NCI-H2196 treated with DMSO at 0.1 percent for 48 hours (cell line): ENCODE measurements around the gene STAG2.
"Not testable (repeated sequence)": the region's sequence is repeated elsewhere in the genome, so short reads cannot be mapped to it uniquely, and the experiment has no call there.

ENCODE experiments used
- DNase-seq: peaks from one replicate; lab custom pipeline; 2025; ENCODE audit not compliant: unreplicated experiment; lab: John Stamatoyannopoulos, UW

STAG2 gene

DNA sequence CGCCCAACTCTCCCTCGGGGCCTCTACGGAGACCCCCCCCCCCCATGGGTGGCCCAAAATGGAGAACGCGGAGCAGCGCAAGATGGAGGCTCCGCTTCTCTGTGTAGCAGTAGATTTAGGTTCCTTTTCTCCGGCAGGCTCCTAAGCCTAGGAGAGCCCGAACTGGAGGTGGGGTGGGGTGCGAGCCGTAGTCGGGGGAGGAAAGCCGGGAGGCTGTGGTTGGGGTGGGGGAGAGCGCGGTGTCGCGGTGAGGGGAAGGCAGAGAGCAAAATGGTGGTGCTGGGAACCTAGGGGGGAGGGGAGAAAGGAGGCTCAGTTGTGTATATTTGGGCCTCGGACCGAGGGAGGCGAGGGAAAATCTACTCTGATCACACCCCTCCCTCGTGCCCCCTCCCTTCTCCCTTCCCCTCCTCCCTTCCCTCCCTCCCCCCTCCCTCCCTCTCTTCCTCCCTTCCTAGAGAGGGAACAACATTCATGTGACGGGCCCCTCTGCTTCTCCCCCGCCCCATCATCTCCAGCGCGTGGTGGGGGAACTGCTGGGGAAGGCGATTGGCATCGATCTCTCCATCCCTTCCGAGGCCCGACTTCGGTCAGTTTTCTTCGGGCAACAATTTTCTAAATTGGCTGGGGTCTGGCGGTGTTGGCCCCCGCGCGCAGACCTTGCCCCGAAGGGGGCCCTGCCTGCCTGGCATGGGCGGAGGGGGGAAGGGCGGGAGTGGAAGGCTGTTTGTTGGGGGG, at the start of gene STAG2:
TSS of gene STAG2 (plus strand) at position 439 of the 738 bp plus-strand sequence. CDS start 60,922 bp downstream, outside the sequence.
- peak; percentile 54 for DNase-seq

DNA sequence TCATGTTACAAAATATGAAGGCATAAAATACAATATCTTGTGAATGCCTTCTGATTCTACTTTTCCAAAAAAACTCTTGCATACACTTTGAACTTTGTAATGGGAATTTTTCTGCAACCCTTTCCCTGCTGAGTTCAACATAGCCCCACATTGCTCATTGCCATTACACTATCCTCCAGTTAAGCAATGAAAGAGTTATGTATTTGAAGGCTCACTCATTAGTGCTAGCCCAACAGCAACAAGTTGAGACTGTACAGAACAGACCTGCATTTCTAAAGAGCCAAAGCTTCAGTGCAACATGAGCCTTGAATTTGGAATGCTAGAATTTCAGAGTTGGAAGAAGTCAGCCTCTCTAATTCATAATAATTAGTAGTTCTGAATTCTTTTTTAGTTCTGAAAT, 44.4 kb upstream of the STAG2 start:
- no peak for DNase-seq

DNA sequence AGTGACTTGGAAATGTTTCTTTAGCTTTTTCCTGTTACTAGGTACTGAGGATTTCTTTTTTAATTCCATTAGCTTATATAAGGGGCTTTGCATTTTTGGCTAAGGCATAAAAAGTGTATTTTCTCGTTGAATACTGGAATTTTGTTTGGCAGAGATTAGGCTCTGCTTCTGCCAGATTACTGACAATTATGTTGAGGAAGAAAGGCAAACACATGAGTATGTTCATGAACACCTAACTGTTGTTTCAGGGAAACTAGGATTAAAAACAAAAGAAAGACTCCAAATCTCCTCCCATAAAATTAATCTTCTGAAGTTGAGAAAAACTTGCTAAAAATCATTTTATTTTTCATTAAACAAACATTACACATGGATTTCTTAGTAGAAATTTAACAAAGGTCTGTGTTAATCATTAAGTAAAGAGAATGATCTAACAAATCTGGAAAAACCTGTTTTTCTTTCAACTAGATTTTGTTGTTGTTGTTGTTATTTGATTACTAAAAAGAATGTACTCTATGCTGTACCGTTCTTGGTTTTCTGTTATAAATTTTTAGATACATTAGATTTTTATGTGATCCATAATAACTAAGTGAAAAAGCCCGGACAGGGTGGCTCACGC, 43.3 kb upstream of the STAG2 start:
- DNase-seq = no peak

DNA sequence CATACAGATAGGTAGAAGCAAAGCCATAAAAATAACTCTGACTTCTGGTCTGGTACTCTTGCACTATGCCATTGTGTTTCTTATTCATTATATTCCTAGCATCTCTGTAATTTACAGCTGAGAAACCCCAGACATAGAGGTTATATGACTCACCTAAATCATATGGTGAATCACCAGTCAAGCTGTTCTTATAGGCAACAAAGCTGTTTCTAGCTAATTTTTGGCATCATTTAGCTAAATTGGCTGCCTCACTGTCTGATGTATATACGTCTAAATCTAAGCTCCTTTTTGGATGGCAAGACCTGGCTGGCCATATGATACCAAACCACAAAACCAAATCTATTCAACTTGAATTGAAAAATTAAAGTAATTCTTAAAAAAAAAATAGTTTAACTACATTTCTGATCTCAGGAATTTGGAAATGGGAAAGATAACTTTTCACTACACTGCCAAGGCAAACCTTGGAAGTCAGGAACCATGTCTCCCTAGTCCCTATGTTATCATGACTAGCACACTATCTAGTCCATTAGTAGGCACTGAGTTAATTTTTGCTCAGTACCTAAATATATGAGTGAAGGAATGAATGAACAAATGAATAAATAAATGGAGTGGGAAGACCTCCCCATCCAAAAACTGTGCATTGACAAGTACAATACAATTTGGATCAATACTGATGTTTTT, 41.3 kb upstream of the STAG2 start:
- DNase-seq = no peak

DNA sequence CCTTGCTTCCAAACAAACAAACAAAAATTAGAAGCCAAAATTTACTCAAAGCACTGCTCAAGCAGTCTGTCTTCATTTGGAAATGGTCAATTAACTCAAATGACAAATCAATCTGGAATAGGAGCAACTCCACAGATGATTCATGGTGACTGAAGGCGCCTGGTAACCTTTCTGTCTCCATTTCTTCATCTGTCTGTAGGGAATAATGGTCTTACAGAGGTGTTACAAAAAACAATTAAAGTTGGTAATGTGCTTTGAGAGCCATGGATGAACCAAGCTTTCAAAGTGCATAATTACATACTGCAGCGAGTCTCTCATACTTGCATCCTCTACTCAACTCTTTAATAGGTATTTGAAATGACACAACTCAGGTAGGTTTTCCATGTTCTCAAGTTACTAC, 38.3 kb upstream of the STAG2 start:
- no peak for DNase-seq

DNA sequence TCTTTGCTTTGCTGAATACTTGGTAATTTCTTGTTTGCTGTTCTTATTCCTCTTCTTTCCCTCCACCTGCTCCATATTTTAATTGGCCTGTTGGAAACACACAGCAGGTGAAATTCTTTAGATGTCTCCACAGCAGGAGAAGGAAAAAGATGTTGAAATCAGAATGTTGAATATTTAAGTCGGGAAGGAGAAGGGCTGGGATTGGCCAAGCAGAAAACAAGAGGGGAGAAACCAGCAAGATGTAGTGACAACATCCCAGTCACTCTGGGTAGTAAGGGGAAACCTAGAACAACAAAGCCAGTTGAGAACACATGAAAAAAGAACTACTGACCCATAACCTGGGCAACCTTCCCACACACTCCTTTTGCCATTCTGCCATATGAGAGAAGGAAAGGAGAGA, 37.3 kb upstream of the STAG2 start:
- no peak for DNase-seq

DNA sequence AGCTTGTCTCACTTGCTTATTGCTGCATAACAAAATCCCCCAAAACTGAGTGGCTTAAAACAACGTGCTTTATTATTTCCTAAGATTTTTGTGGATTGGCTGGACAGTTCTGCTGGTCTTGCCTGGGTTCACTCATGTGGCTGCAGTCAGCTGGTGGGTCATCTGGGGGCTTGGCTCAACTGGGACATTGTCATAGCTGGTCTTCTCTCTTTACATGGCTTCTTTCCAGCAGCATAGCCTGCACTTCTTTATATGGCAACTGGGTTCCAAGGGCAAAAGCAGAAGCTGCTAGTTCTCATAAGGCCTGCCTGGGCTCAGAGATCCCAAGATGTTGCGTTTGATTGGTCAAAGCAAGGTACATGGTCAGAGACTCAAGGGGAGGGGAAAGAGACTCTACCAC, 33.7 kb upstream of the STAG2 start:
- DNase-seq = no peak

DNA sequence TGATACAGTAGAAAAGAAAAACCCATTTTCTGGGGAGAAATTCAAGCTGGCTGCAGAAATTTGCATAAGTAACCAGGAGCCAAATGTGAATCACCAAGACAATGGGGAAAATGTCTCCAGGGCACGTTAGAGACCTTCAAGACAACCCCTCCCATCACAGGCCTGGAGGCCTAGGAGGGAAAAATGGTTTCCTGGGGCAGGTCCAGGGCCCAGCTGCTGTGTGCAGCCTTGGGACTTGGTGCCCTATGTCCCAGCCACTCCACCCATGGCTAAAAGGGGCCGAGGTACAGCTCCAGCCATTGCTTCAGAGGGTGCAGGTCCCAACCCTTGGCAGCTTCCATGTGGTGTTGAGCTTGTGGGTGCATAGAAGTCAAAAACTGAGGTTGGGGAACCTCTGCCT, 29.5 kb upstream of the STAG2 start:
- DNase-seq = not testable (repeated sequence)

DNA sequence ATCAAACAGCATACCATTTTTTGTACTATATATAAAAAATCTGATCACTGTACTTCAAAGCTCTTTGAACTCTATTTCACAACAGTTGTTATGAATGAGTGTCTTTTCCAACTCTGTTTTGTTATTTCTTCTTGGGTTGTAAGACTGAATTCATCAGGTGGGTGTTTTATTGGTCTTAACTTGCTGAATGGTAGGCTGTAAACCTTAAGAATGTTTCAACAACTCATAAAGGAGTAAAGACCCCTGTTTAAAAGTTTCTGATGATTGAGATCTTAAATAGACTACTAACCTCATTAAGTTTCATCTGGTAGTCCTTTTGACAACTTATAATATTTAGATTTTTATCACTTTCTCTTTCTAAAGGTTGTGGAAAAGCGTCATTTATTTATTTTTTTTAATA, 18.4 kb upstream of the STAG2 start:
- DNase-seq = no peak

DNA sequence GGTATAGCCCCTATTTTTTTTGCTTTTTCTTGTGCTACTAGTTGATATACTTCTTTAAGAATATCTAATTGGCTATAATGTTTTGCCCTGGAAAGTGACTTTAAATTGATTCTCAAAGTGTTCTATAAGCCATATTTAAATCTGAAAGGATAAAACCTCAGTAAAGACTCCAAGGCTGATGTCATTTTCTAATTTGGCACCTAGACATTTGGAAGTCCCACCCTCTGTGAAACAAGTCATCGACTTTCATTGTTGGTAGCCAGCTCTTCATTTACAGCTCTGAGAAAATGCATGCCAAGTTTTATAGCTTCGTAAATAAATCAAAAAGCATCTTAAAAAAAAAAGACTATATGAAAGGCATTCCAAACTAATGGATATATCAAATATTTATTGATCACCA, 18.0 kb upstream of the STAG2 start:
- DNase-seq = no peak

DNA sequence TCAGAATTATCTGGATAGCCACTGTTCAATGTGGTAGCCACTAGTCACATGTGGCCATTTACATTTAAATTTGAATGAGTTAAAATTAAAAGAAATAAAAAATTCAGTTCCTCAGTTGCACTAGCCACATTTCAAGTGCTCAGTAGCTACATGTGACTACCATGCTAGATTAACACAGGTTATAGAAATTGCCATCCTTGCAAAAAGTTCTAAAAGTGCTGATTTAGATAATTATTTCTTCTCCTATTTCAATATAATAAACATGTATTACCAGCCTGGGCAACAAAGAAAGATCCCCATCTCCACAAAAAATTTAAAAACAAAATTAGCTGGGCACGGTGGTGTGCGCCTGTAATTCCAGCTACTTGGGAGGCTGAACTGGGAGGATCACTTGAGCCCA, 11.7 kb upstream of the STAG2 start:
- DNase-seq = no peak

DNA sequence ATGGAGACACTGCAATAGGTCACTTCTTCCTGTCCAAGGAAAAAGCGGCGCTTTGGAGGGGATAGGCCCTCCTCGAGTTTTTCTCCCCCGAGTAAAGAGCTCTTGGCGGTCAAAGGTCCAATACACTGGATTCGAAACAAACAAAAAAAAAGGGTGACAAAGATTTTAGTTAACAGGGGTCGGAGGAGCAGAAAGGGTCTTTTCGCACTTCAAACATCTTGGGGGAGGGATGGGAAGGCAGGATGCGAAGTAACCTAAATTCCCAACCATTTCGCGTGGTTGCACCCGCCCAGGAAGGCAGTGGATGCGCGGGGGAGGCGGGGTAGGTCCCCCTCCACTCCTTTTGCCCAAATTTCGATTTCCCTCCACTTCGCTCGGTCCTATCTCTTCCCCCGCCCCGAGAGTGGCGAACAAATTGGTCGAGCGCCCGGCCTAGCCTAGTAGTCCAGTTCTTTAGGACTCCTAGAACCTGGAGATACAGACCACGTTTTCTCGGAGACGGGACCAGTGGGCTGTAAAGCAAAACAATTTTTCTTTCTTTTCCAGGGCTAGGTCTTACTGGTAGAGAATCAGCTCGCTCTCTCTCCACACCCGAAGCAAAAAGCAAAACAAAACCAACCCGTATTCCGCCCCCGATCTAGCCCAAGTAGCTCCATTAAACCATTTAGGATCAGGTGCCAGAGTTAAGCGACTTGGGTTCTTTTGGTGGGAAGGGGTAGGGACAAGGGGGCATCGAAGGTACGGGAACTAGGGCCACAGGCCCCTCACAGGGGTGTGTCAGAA, 2.0 kb upstream of the STAG2 start:
- peak; percentile 16 for DNase-seq

DNA sequence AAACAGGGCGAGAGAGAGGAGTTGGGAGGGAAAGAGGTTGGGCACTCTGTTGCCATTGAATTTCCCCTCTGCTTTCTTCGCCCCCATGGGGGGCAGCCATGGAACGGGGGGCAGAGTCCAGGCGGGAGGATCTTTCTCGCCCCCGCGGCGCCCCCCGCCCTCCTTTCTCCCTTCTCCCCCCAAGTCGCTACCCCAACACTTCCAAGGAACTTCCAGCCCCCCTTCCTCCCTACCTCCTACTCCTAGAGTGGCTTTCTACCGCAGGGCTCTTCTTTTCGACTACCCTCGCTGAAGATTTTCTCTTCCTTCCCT, 594 bp upstream of the STAG2 start:
- DNase-seq = no peak

DNA sequence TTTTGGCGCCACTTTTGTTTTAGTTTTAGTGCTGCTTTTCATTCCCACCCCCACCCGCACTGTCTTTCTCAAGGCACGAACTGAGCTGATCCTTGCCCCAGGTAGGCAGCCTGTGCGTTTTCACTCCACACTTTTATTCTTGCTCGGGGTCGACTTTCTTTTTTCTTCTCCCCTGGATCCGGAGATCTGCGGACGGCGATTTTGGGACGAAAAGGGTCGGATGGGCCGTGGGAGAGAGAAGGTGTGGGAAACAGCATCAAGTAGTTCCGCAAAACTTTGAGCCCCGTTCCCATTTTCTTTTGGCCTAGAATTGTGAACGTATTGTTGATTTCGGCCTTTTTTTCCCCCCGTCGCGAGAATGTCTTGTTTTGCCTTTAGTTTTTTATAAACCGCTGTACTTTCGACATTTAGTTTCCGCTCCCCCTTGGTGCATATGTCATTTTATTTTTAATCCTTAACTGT, 531 bp downstream of the STAG2 start:
- no peak for DNase-seq

DNA sequence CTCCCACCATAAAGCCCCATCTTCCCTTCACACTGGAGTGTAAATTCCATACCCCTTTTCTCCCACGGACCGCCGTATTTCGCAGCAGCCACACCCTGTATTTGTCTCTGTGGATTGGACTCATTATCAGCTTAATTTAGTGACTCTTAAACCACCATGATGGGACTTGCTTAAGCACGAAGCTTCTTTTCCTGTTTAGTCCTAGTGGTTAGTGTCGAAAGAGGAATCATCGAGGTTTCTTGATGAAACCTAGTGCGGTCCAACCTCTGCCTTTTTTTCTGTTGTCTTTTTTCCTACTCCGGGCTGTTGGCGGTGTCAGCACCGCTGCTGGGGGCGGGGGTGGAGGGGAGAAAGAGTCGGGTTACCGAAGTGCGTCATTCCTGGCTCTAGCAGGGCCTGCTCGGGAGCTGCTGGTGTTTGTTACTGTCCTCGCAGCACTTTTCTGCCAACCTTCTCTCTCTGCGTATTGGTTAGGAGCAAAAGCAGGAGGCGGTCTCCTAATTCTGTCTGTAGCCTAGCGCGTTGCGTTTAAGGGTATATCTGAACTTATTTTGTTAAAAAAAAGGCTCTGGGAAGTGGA, 1.4 kb downstream of the STAG2 start:
- peak; percentile 79 for DNase-seq

DNA sequence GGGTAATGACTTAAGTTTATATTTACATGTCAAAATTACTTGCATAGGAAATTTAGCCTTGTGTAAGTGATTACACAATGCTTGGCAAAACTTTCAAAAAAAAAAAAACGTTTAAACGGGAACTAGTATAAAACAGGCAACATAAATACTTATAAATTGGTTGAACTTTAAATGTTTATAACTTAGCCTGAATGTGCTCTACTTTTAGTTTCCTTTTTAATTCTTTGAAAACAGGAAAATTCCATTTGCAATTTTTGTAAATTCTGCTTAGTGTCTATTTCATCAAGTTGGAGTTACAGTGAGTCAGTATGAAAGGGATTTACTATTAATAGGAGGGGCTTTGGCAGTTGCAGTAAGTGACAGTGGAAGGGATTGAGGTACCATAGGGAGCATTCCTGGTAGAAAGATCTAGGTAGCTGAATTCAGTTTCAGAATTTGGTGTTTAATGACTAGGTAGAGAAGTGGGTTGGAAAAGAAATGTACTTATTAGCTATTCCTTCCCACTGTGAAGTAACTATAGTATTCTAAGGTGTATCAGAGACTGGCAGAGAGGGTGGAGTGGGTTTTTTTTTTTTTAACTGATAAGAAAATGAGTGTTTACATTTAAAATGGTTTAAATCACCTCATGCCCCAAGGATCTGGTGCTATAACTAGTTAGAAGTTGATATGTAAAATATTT, 2.8 kb downstream of the STAG2 start:
- DNase-seq = no peak

DNA sequence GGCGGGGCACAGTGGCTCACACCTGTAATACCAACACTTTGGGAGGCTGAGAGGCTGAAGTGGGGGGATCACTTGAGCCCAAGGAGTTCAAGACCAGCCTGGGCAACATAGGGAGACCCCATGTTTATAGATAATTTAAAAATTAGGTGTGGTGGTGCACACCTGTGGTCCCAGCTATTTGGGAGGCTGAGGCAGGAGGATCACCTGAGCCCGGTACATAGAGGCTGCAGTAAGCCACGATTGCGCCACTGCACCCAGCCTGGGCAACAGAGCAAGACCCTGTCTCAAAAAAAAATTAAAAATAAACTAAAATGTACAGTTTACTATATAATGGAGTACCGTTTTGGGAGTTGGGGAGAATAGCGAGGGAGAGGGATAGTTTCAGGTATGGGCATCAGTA, 4.2 kb downstream of the STAG2 start:
- no peak for DNase-seq

DNA sequence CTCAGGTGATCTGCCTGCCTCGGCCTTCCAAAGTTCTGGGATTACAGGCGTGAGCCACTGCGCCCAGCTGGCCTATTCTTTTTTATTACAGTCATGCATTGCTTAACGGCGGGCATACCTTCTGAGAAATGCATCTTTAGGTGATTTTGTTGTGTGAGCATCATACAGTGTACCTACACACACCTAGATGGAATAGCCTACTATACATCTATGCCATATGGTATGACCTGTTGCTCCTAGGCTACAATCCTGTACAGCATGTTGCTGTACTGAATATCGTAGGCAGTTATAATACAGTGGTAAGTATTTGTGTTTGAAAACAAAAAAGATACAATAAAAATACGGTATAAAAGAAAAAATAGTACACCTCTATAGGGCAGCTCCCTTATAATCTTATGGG, 6.0 kb downstream of the STAG2 start:
- DNase-seq = no peak

DNA sequence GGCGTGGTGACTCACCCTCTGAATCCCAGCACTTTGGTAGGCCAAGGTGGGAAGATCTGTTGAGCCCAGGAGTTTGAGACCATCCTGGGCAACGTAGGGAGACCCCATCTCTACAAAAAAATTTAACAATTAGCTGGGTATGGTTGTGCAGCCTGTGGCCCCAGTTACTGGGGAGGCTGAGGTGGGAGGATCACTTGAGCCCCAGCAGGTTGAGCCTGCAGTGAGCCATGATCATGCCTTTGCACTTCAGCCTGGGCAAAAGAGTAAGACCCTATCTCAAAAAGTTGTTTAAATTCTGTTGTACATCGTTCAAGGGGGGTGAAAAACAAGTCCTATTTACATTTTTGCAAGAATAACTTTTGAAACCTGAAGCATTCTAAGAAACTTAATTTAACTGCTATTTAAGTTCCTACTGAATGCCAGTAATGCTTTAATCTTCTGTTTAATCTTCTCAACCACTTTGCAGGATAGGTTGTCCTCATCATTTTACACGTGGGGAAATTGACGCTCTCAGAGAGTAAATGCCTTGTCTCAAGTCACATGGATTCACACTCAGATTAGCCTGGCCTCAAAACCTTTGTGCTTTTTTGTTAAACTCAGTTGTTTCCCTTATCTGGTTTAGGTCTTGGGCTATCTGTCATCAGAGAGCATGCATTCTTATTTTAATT, 7.0 kb downstream of the STAG2 start:
- no peak for DNase-seq

DNA sequence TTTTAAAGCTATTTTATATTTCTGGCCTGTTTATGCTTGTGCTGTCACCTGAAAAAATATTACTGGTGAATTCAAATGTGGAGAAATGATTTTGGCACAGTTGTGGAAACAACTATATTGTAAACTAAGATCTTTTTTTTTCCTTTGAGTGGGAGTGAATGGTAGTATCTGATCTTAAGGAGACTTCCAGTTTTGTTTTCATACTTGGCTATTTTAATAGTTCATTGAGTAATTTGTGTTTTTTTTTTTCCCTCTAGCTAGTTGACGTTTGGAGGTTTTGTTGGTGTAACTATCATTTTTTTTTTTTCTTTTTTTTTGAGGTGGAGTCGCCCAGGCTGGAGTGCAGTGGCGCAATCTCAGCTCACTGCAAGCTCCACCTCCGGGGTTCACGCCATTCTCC, 10.5 kb downstream of the STAG2 start:
- no peak for DNase-seq
